ENCODE data around the gene KLK10.
"Not testable (repeated sequence)": the region's sequence is repeated elsewhere in the genome, so short reads cannot be mapped to it uniquely, and the experiment has no call there.

The KLK10 gene

GRCh38 chr19:51000426-51000825, 19.1 kb downstream of the KLK10 start:
- TF ChIP-seq POLR2AphosphoS5 (IDR thresholded peaks at IDR 0.05; ENCODE audit: low read depth, low read length) (no peak), TAF1 (IDR thresholded peaks at IDR 0.05; ENCODE audit: borderline replicate concordance, low read depth, low read length) (no peak), POLR2A (IDR thresholded peaks at IDR 0.05; ENCODE audit: low read depth, low read length) (no peak)
- no peak for FAIRE-seq
- no peak for DNase-seq (ENCODE audit: insufficient read length)

DNA sequence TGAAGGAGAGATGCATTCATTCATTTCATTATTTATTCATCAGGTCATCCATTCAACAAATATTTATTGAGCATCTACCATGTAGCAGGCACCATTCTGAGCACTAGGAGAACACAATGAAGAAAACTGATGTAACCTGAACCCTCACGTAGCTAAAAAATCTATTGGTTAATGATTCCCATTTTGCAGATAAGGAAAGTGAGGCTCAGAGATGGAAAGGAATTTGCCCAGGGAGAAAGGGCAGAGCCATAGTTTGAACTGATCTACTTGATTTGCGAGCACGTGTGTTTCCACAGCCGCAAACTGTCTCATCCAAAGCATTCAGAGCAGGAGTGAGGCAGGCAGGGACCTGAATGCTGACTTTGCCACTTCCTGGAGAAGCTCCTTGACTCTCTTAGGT, 20.8 kb downstream of the KLK10 start:
- DNase-seq (ENCODE audit: insufficient read length) (no peak), FAIRE-seq (no peak)
- TF ChIP-seq POLR2AphosphoS5 (IDR thresholded peaks at IDR 0.05; ENCODE audit: low read depth, low read length), result no peak
- TF ChIP-seq POLR2A (IDR thresholded peaks at IDR 0.05; ENCODE audit: low read depth, low read length), result no peak
- no peak for TF ChIP-seq TAF1 (IDR thresholded peaks at IDR 0.05; ENCODE audit: borderline replicate concordance, low read depth, low read length)

- TF ChIP-seq POLR2A (IDR thresholded peaks at IDR 0.05; ENCODE audit: low read depth, low read length), result no peak
- DNase-seq (ENCODE audit: insufficient read length) (no peak), FAIRE-seq (no peak)
Observed at GRCh38 chr19:50998061-50998460, 21.4 kb downstream of the KLK10 start.

- TF ChIP-seq POLR2A (IDR thresholded peaks at IDR 0.05; ENCODE audit: low read depth, low read length), result no peak
- TF ChIP-seq POLR2AphosphoS5 (IDR thresholded peaks at IDR 0.05; ENCODE audit: low read depth, low read length), result no peak
- TF ChIP-seq TAF1 (IDR thresholded peaks at IDR 0.05; ENCODE audit: borderline replicate concordance, low read depth, low read length), result no peak
- DNase-seq (ENCODE audit: insufficient read length), result no peak
- no peak for FAIRE-seq
Observed at GRCh38 chr19:50994129-50994528, 25.4 kb downstream of the KLK10 start.

- TF ChIP-seq POLR2A (IDR thresholded peaks at IDR 0.05; ENCODE audit: low read depth, low read length) (no peak), TAF1 (IDR thresholded peaks at IDR 0.05; ENCODE audit: borderline replicate concordance, low read depth, low read length) (no peak), POLR2AphosphoS5 (IDR thresholded peaks at IDR 0.05; ENCODE audit: low read depth, low read length) (no peak)
- no peak for DNase-seq (ENCODE audit: insufficient read length)
- FAIRE-seq, result no peak
Observed at GRCh38 chr19:50992666-50993035, 26.9 kb downstream of the KLK10 start.

- not testable (repeated sequence) for DNase-seq (ENCODE audit: insufficient read length); FAIRE-seq
Observed at GRCh38 chr19:50984416-50984815, 35.1 kb downstream of the KLK10 start.

- no peak for DNase-seq (ENCODE audit: insufficient read length)
Observed at GRCh38 chr19:50983625-50984292, 35.8 kb downstream of the KLK10 start, which contains the start of gene KLK7. TSS of gene KLK7 (minus strand) at chr19:50983917. CDS start at chr19:50982399, 1,518 bp downstream.

DNA sequence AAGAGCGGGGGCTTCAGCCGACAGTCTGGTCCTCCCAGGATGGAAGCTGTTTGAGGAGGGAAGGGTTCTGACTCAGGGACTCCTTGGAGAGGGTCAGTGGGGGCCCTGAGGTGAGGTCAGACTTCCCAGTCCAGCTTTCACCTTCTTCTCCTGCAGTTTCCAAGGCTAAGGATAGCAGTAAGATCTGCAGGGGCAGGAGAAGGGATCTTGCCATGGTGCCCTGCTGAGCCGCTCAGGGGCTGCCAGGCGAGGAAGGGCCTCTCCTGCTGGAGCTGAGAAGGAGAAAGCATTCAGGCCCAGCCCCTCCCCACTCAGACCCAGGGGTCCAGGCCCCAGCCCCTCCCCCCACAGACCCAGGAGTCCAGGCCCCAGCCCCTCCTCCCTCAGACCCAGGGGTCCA, 37.3 kb downstream of the KLK10 start:
- FAIRE-seq, result no peak
- TF ChIP-seq TAF1 (IDR thresholded peaks at IDR 0.05; ENCODE audit: borderline replicate concordance, low read depth, low read length) (no peak), POLR2AphosphoS5 (IDR thresholded peaks at IDR 0.05; ENCODE audit: low read depth, low read length) (no peak), POLR2A (IDR thresholded peaks at IDR 0.05; ENCODE audit: low read depth, low read length) (no peak)
- DNase-seq (ENCODE audit: insufficient read length), result no peak

More at GRCh38 chr19:50983625-50984292, 35.8 kb downstream of the KLK10 start, which contains the start of gene KLK7:
- no peak for TF ChIP-seq POLR2AphosphoS5 (IDR thresholded peaks at IDR 0.05; ENCODE audit: low read depth, low read length)
- TF ChIP-seq TAF1 (IDR thresholded peaks at IDR 0.05; ENCODE audit: borderline replicate concordance, low read depth, low read length), result no peak
- no peak for TF ChIP-seq POLR2A (IDR thresholded peaks at IDR 0.05; ENCODE audit: low read depth, low read length)
- no peak for FAIRE-seq

DNA sequence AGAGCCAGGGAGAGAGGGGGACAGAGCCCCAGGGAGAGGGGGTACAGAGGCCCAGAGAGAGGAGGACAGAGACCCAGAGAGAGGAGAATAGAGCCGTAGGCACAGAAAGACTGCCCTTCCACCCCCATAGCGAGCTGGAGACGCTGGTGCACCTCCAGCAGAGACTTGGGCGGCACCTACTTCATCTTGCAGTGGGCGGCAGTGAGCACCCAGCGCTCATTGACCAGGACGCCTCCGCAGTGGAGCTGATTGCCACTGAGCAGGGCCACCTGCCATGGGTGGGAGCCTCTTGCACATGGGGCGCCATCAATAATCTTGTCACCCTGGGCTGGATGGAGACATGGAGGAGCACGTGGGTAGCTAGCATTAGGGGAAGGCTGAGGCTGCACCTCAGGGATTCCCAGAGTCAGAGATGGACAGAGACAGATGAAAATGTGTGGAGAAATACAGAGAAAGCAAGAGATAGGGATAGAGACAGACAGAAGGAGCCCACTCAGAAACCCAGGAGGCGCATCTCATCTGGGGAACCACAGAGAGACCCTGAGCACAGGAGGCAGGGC, 37.8 kb downstream of the KLK10 start:
- no peak for FAIRE-seq
- TF ChIP-seq TAF1 (IDR thresholded peaks at IDR 0.05; ENCODE audit: borderline replicate concordance, low read depth, low read length) (no peak), POLR2A (IDR thresholded peaks at IDR 0.05; ENCODE audit: low read depth, low read length) (no peak), POLR2AphosphoS5 (IDR thresholded peaks at IDR 0.05; ENCODE audit: low read depth, low read length) (no peak)
- DNase-seq (ENCODE audit: insufficient read length), result no peak

- no peak for FAIRE-seq
- DNase-seq (ENCODE audit: insufficient read length), result no peak
- no peak for TF ChIP-seq TAF1 (IDR thresholded peaks at IDR 0.05; ENCODE audit: borderline replicate concordance, low read depth, low read length)
Observed at GRCh38 chr19:50980208-50980607, 39.3 kb downstream of the KLK10 start.

DNA sequence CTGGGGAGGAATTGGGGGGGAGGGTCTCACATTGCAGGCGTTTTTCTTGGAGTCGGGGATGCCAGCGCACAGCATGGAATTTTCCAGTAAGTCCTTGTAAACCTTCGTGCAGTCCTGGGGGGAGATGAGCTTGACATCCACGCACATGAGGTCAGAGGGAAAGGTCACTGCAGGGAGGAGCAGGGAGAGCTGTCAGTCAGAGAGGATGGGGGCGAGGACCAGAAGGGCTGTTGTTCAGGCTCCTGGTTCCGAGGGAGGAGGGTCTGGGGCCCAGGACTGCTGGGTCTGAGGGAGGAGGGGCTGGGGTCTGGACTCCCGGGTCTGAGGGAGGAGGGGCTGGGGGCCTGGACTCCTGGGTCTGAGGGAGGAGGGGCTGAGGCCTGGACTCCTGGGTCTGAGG, 39.8 kb downstream of the KLK10 start:
- TF ChIP-seq POLR2AphosphoS5 (IDR thresholded peaks at IDR 0.05; ENCODE audit: low read depth, low read length) (no peak), POLR2A (IDR thresholded peaks at IDR 0.05; ENCODE audit: low read depth, low read length) (no peak), TAF1 (IDR thresholded peaks at IDR 0.05; ENCODE audit: borderline replicate concordance, low read depth, low read length) (no peak)
- FAIRE-seq (no peak), DNase-seq (ENCODE audit: insufficient read length) (no peak)

- DNase-seq (ENCODE audit: insufficient read length), result no peak
- TF ChIP-seq POLR2A (IDR thresholded peaks at IDR 0.05; ENCODE audit: low read depth, low read length) (no peak), POLR2AphosphoS5 (IDR thresholded peaks at IDR 0.05; ENCODE audit: low read depth, low read length) (no peak), TAF1 (IDR thresholded peaks at IDR 0.05; ENCODE audit: borderline replicate concordance, low read depth, low read length) (no peak)
- no peak for FAIRE-seq
Observed at GRCh38 chr19:50978772-50979390, 40.6 kb downstream of the KLK10 start.
